ENCODE data around the gene SLITRK2.

SLITRK2 gene

DNA sequence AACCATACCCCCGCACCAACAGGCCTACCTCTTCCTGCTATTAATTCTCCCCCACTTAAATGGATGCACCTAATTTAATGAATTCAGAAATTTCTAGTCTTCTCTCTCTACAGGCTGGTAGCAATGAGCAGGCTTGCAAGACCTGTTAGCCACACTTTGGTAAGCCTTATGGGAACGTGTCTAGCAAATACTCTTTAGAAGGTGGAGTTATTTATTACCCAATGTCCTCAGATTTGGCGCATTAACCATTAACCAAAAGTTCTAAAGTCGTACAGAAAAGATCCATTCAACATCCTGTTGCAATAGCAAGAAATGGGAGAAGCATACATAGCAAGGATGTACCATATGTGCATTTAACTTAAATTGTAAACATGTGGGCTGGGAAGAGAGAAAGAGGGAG is 47.5 kb downstream of the SLITRK2 start:
- Histone ChIP-seq H3K4me1 (ENCODE audit: control insufficient read depth, low read depth, low read length) (no peaks in the 10 kb centered on the region), H3K27me3 (ENCODE audit: control insufficient read depth, insufficient read depth, low read length) (no peaks in the 10 kb centered on the region), H3K36me3 (ENCODE audit: control insufficient read depth, low read depth, low read length) (no peaks in the 10 kb centered on the region), H3K4me3 (ENCODE audit: low read length) (no peak overlapping the region), H3K9ac (ENCODE audit: low read length) (no peak overlapping the region), H3K9me3 (ENCODE audit: control insufficient read depth, low read depth, low read length) (peaks cover 90% of the 10 kb centered on the region), H3K27ac (ENCODE audit: low read length) (no peak overlapping the region)
